GM12891 (cell line): ENCODE data around the gene DMWD.

Experiments
- POLR2A ChIP-seq: IDR thresholded peaks from 2 replicates; pipeline ENCODE4 v1.6.1; 2011; ENCODE audit warnings: low read depth, low read length, control low read depth
- POLR2AphosphoS5 ChIP-seq: IDR thresholded peaks from 2 replicates; pipeline ENCODE4 v1.6.1; 2011; ENCODE audit warnings: low read depth, low read length, control low read depth

DNA sequence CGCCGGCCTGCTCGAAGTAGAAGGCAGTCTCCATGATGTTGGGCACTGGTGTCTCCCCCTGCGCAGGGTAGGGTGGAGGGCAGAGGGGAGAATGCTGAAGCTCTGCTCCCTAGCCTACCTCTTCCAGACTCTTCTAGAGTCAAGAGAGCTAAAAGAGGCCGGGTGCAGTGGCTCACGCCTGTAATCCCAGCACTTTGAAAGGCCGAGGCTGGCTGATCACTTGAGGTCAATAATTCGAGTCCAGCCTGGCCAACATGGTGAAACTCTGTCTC lies 12.2 kb upstream of the DMWD start:
- TF ChIP-seq POLR2A (no peak), POLR2AphosphoS5 (no peak)
